HL-60 (cell line): Measurements from ENCODE around the gene GRID1.

Source experiments
- CTCF ChIP-seq: IDR thresholded peaks from one replicate; pipeline ENCODE4 v1.5.1; 2011; ENCODE audit warnings: low read length, control low read depth, inconsistent platforms; ENCODE audit not compliant: insufficient read depth
- GABPA ChIP-seq: IDR thresholded peaks from 2 replicates; pipeline ENCODE4 v1.6.1; 2012; ENCODE audit warnings: low read depth

DNA sequence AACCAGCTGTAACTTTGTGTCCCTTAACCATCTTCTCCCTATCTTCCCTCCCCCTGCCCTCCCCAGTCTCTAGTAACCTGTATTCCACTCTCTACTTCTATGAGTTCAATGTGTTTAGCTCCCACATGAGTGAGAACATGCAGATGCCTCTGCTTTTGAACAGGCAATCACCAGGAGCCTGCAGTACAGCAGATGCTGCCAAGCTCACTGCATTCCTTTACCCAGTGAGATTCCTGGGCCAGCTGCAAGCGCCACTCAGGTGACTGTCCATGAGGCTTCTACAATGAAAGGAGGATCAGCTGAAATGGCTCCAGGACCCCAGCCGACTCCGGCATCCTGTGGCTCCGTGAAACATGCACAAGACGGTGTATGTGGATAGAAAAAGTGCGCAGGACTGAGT lies 15.7 kb downstream of the GRID1 start:
- TF ChIP-seq GABPA (no peak), CTCF (no peak)
